Endometrium (tissue), 2 donors: ENCODE results near the gene USP43.
A peak's percentile ranks its signal among the peaks of the same experiment; 100 is the strongest.

Experiments
- FAIRE-seq: peaks from 2 replicates; lab custom pipeline; 2012; peaks lifted over from hg19 to GRCh38; lab: Jason Lieb, UNC
- donor health status: control.
- donor health status: control.

Gene USP43

DNA sequence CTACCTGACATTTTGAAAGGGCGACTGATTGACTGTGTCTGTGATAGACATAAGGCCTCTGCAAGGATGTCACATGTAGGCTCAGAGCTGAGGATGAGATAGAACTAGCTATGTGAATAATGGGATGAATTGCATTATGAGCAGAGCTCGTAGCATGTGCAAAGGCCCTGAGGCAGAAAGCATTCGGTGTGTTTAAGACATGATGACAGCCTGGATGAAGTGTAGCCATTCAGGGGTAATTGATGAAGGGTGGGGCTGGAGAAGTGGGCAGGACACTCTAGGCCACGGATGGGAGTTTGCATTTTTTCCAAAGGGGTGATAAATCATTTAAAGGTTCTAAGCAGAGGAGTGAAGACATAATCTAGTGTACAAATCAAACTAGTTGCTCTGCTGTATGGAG lies 62.6 kb downstream of the USP43 start:
- FAIRE-seq, result no peak

DNA sequence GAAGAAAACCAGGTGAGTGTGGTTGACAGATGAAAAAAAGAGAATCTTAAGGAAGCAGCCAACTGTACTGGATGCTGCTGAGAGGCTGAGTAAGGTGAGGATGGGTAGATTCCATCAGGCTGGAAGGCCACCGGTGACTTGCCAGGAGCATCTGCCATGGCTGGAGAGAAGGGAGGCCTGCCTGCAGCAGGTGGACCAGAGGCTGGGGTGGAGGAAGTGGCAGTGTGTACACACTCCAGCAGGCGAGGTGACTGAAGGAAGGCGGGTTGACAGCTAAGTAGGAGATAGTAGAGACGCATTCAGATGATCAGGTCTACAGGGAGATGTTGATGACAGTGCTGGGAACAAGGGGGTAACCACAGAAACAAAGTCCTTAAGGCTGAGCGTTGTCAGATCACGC lies 69.5 kb downstream of the USP43 start:
- FAIRE-seq, result no peak

DNA sequence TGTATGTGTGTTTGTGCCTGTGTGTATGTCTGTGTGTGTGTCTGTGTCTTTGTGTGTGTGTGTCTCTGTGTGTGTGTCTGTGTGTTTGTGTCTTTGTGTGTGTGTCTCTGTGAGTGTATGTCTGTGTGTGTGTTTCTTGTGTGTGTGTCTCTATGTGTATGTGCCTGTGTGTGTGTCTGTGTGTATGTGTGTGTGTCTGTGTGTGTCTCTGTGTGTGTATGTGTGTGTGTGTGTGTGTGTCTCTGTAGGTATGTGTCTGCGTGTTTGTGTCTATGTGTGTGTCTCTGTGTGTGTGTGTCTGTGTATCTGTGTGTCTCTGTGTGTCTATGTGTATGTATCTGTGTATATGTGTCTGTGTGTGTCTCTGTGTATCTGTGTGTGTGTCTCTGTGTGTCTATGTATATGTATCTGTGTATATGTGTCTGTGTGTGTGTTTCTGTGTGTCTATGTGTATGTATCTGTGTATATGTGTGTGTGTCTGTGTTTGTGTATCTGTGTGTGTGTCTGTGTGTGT lies 70.2 kb downstream of the USP43 start:
- no peak for FAIRE-seq

DNA sequence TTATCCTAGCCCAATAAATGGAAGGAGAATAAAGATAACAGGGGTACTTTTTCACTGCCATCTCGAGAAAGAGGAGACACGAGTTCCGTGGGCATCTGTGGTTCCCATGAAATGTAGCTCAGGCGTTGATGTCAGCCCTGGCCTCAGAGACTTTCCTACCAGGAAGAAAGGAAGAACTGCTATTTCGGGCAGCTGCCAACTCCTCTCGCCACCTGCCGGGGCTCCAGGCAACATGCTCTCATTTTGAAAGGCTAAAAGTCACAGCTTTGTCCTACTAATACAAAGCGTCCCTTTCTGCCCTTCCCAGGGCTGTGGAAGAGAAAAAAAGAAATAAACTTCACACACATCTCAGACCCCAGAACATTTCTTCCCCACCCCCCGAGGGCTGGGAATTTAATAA lies 80.3 kb downstream of the USP43 start:
- no peak for FAIRE-seq

DNA sequence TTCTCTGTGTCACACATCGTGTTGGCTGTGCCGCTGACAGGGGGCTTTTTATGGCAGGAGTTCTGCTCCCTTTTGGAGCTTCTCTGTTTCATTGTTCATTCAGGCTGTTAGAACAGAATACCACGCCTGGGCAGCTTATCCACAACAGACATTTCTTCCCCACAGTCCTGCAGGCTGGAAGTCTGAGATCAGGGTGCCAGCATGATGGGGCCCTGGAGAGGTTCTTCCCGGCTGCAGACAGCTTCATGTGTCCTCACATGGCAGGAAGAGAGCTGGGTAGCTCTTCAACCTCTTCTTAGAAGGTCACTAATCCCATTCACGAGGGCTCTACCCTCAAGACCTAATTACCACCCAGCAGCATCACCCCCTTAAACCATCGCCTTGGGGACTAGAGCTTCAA lies 81.0 kb downstream of the USP43 start:
- FAIRE-seq, result no peak

DNA sequence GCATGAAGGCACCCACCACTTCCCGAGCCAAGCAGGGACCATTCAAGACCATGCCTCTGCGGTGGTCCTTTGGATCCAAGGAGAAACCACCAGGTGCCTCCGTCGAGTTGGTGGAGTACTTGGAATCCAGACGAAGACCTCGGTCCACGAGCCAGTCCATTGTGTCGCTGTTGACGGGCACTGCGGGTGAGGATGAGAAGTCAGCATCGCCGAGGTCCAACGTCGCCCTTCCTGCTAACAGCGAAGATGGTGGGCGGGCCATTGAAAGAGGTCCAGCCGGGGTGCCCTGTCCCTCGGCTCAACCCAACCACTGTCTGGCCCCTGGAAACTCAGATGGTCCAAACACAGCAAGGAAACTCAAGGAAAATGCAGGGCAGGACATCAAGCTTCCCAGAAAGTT lies 82.7 kb downstream of the USP43 start:
- no peak for FAIRE-seq

DNA sequence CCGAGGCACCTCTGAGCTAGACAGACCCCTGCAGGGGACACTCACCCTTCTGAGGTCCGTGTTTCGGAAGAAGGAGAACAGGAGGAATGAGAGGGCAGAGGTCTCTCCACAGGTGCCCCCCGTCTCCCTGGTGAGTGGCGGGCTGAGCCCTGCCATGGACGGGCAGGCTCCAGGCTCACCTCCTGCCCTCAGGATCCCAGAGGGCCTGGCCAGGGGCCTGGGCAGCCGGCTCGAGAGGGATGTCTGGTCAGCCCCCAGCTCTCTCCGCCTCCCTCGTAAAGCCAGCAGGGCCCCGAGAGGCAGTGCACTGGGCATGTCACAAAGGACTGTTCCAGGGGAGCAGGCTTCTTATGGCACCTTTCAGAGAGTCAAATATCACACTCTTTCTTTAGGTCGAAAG lies 83.2 kb downstream of the USP43 start:
- FAIRE-seq, result no peak

DNA sequence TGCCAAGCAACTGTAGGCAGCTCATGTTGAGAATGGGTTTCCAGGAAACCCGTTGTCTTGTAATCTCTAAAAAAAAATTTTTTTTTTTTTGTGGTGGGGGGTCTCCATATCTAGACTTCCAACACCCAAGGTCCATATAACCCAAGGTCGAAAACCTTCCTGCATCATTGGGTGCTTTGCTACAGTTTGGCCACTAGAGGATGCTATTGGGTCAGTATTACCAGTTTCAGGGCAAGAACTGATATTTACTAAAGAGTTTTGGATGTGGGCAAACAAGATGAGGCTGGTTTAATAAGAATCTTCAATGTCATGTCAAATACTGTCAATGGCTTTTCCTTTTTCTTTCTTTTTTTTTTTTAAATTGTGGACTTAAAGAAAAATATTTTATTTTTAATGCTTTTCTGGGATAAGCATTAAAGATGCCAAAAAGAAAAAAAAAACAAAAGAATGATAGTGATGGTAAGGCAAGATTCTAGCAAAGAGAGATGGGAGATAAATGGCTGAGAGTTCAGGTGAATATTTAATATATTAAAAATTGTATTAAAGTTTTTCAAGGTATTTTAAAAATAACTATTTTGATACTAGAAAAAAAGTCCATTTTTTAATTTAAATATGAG lies 83.8 kb downstream of the USP43 start:
- FAIRE-seq, result peak; percentile 86

DNA sequence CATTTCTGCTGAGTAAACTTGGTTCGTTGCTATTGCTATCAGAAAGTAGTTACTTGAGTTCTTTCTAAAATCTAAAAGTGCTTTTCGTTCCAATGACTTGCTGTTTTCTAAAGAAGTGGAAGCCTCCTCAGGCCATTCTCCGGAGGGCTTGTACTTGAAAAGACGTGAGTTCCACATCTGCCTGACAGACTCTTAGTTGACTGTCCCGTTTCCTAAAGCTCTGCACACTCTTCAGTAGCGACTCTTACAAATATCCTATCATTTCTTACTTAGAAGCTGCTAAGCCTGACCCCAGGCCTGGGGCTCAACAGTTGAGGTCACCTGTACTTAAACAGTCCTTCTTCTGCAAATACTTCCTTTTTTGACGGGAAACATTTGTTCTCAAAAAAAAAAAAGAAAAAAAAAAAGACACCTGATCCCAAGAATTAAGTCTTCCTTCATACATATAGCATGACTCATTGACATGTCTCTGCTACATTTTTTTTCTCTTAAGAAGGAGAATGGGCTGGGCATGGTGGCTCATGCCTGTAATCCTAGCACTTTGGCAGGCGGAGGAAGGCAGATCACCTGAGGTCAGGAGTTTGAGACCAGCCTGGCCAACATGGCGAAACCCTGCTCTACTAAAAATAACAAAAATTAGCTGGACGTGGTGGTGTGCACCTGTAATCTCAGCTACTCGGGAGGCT lies 84.6 kb downstream of the USP43 start:
- no peak for FAIRE-seq

DNA sequence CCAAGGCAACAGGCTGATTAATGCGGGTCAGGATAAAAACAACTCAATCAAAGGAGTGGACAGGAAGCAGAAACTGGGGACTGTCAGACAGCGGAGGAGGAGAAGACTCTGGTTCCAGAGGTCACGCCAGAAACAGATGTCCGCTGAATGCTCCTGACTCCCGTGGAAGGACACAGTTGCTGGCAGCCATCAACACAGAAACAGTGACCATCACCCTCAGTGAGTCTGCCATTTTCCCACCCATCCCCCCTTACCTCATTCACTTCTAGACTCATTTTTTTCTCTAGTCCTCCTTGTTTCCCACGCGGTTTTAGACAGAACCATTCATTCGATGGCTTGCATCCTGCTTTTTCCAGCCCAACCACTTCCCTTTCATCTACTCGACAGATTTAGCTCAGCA lies 105.2 kb downstream of the USP43 start:
- no peak for FAIRE-seq

DNA sequence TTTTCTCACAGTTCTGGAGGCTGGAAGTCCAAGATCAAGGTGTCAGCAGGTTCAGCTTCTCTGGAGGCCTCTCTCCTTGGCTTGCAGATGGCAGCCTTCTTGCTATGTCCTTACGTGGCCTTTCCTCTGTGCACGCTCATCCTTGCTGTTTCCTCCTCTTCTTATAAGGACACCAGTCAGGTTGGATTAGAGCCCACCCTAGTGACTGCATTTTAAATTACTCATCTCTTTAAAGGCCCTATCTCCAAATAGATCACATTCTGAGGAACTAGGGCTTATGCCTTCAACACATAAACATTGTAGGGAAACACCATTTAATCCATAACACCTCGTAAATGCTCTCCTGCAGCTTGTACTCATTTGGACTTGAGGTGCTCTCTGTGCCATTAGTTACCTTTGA lies 109.8 kb downstream of the USP43 start:
- FAIRE-seq, result no peak

DNA sequence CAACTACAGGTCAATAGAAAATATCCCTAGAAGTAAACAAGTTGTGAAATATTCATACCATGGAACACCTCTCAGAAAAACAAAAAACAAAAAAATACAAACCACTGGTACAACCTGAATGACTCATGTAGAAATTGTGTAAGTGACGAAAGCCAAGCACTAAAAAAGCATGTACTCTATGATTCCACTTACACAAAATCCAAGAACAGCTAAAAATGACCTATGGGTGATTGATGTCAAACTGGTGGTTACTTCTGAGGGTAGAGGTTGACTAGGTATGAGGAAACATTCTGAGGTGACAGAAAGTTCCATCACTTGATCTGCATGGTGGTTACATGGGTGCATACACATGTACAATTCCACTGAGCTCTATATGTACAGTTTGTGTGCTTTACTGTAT lies 114.9 kb downstream of the USP43 start:
- no peak for FAIRE-seq

DNA sequence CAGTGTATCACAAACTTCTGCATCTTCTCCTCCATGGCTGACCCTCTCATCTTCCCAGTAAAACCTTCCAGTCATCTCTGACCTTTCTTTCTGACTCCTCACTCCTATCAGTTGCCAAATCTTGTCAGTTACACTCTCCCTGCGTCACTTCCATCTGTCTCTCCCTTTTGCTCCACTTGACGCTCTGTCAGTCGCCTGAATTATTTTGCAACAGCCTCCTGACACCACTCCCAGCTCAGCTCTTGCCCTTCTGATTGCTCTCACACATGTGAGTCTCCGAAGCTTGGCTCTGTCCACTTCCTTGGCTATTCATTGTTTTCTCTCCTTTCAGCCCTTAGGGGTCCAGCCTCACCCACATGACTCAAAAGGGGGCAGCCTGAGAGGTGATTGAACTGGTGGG lies 118.3 kb downstream of the USP43 start:
- no peak for FAIRE-seq

DNA sequence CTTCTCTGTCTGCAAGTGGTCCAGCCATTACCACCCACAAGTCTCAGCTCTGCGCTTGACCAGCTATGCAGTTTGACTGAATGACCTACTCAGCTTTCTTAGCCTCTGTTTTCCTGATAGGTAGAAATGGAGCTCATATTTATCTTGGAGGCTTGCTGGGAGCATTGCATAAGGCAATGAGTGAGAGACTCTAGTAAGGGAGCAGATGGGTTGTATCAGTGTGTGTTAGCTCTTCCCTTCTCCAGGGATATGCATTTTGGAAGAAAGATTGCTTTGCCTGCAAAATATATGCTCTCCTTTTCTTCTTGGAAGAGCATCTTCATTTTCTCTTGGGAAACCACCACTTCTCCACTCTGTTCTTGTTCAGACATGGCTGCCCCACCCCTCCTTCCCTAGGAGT lies 120.0 kb downstream of the USP43 start:
- FAIRE-seq, result no peak

DNA sequence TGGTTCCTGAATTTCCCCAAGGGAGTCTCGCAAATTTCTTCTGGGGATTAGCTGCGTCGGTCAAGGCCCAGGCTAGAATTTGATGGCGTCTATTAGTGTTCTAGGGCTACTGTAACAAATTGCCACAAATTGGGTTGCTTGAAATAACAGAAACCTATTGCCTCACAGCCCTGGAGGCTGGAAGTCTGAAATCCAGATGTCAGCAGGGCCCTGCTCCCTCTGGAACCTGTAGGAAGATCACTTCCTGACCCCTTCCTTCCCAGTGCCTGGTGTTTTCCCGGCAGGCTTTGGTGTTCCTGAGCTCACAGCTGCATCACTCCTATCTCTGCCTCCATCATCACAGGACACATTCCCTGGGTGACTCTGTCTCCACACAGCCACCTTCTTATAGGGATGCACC lies 121.7 kb downstream of the USP43 start:
- FAIRE-seq, result no peak

DNA sequence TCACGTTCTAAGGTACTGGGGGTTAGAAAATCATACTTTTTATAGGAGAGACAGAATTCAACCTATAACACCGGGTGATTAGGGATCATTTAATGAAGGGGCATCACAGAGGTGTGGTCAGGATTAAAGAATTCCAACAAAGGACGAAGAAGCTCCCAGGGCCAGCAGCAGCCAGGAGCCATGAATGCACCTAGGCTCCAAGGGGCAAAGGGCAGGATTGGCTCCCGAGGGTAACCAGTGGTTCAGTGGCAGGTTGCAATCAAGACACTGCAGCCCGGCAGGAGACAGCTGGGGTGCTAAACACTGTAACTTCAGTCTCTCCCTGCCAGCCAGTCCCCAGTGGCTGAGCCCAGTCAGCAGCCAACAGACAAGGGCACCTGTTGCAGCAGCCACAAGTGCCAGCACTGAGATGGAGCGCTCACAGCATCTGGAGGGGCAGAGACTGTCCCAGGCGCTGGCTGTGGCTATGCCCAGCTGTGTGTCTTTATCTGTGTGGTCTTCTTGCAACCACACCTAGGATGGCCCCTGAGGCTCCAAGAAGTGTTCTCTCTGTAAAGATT lies 122.2 kb downstream of the USP43 start:
- no peak for FAIRE-seq

DNA sequence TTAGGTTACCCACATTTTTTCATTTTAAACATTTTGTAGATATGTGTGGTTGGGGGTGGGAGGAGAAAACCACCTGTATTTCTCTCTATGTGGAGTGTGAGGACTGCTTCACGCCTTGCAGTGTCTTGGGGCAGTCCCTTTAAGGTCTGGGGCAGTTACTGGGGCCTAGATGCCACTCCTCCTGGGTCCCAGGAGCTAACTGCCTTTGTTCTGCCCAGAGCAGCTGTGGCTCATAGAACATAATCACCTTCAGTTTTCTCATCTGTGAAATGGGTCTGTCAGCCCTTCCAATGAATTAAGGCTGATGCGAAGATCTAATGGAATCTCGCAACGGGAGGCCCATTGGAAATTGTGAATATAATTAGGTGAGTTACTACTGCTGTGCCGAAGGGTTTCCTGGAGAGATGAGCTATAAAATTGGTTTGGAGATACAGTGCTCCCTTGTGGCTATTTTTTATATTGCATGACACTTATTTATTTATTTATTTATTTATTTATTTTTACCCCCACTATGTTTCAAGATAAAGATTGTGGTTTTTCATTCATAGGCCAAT lies 123.1 kb downstream of the USP43 start:
- peak; percentile 35 for FAIRE-seq

DNA sequence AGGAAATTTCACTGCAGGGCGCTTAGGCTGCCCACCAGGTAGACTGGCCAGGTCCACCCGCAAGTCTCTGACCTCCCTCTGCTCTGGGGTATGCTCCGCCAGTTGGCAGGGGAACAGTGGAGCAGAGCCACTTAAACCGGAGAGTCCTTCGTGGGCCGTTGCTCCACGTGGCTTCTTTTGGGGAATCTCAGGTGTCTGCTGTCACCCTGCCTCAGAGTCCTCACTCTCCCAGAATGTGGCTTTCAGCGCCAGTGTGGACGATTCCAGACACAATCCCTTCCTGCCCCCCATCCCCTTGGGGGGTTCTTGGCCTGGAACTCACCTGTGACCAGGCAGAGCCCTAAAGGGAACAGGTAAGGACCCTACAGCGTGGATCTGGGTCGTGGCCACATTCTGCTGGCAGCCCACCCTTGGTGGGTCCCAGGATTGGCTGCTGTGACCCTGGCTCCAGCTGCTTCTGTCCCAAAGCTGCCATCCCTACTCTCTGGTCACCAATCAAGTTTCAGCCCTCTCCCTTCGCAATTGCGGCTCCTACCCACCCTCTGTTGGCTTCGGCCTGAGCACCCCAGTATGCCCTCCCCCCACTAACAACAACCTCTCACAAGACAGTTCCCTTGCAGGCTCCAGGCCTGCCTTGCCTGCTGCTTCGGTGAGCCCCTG lies 123.8 kb downstream of the USP43 start:
- FAIRE-seq, result no peak

DNA sequence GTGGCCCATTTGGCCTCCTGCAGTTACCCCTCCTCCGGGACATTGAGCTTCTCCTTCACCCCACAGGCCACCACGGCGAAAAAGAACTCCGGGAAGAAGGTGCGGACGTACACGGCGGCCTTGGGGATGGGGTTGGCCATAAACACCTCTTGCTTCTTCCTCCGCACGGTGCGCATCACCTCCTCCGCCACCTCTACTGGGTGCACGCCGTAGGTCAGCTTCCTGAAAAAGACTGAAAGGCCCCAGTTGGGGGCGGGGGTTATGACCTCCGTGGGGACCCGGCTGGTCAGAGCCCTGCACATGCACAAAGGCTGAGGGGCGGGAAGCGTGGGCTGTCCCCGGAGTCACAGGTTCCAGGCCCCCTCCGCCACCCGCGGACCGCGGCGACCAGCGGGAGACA lies 126.1 kb downstream of the USP43 start:
- no peak for FAIRE-seq

DNA sequence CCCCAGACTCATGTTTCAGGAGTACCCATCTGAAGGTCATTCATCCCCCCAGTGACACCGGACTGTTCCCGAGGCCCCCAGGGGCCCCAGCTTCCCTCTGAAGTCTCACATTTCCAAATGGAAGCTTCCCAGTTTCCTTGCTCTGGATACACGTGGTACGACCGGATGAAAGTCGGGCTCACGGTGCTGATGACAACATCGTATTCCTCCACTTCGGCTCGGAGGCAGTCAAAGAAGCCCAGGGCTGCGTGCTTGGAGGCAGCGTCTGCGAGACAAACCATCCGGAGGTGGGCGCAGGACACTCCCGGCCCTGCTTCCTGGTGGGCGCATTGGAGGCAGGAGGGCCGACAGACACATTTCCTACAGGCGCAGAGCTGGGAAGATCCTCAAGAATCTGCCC lies 127.3 kb downstream of the USP43 start:
- no peak for FAIRE-seq

DNA sequence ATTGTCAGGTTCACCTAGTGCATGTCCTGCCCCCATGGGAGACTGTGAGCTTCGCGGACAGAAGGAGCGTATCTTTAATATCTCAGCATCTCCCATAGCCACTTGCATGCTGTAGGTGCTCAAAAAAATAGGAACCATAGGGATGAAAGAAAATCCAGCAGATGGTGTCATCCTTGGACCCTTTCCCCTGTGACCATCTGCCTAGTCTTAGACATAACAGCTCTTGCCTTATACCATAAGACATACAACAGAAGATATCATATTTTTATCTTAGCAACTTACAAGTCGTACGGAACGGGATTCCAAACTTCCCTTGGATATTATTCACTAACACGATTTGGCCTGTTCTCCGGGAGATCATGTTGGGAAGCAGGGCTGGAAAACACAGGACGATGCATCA lies 131.6 kb downstream of the USP43 start:
- no peak for FAIRE-seq
